Activated naive CD4-positive, alpha-beta T cell treated with anti-CD3 and anti-CD28 coated beads, Interleukin-2, amount 10 ng/mL, durations not matched to agents 7 days and 5 days (primary cell): ENCODE measurements around the gene COL28A1.

Source experiments
- CTCF ChIA-PET: fragments of 350-600 bp; sonication (Branson Sonifier 250); formaldehyde crosslinking; loops from one replicate; lab custom pipeline; 2021; ENCODE audit warnings: antibody characterized with exemption; lab: Charles Lee
- DNase-seq: peaks from one replicate; pipeline ENCODE4 v3.0.0-alpha.2; 2020
- H3K27ac Mint-ChIP-seq: one replicate; pipeline ENCODE4 v1.8.0; 2021; ENCODE audit warnings: mild to moderate bottlenecking, moderate library complexity, mixed read lengths
- H3K27me3 Mint-ChIP-seq: one replicate; pipeline ENCODE4 v1.8.0; 2021; ENCODE audit warnings: mild to moderate bottlenecking, mixed read lengths
- H3K36me3 Mint-ChIP-seq: one replicate; pipeline ENCODE4 v1.8.0; 2021; ENCODE audit warnings: mixed read lengths
- H3K4me1 Mint-ChIP-seq: one replicate; pipeline ENCODE4 v1.8.0; 2021; ENCODE audit warnings: mixed read lengths
- H3K4me3 Mint-ChIP-seq: one replicate; pipeline ENCODE4 v1.8.0; 2021; ENCODE audit warnings: mild to moderate bottlenecking, moderate library complexity, mixed read lengths
- H3K9me3 Mint-ChIP-seq: one replicate; pipeline ENCODE4 v1.8.0; 2021; ENCODE audit warnings: mixed read lengths

Gene COL28A1

GRCh38 chr7:7375538-7375937 lies 160.1 kb downstream of the COL28A1 start:
- H3K4me3 Mint-ChIP-seq = no peak overlapping the region
- no peaks in the 10 kb centered on the region for H3K9me3 Mint-ChIP-seq
- H3K27me3 Mint-ChIP-seq = peaks cover 3% of the 10 kb centered on the region
- H3K36me3 Mint-ChIP-seq = no peaks in the 10 kb centered on the region
- CTCF ChIA-PET = no interaction called here
- no peak for DNase-seq
- H3K27ac Mint-ChIP-seq = no peak overlapping the region
- H3K4me1 Mint-ChIP-seq = no peaks in the 10 kb centered on the region

GRCh38 chr7:7370076-7370475 lies 165.6 kb downstream of the COL28A1 start:
- H3K27ac Mint-ChIP-seq = no peak overlapping the region

GRCh38 chr7:7369134-7369533 lies 166.5 kb downstream of the COL28A1 start:
- no peak overlapping the region for H3K27ac Mint-ChIP-seq
- CTCF ChIA-PET = no interaction called here

More at GRCh38 chr7:7370076-7370475, 165.6 kb downstream of the COL28A1 start:
- DNase-seq = no peak
- CTCF ChIA-PET = interaction anchor here (0.6 kb wide), 1 partner anchor 279 kb away, joined by 4 read pairs; no protein-coding TSS in a partner anchor
- H3K4me1 Mint-ChIP-seq = no peaks in the 10 kb centered on the region
- H3K9me3 Mint-ChIP-seq = no peaks in the 10 kb centered on the region
- H3K36me3 Mint-ChIP-seq = no peaks in the 10 kb centered on the region
- no peak overlapping the region for H3K4me3 Mint-ChIP-seq
- H3K27me3 Mint-ChIP-seq = no peaks in the 10 kb centered on the region

GRCh38 chr7:7354674-7355073 lies 181.0 kb downstream of the COL28A1 start:
- Mint-ChIP-seq H3K4me1 (no peaks in the 10 kb centered on the region), H3K27ac (no peak overlapping the region), H3K9me3 (no peaks in the 10 kb centered on the region), H3K4me3 (no peak overlapping the region), H3K27me3 (no peaks in the 10 kb centered on the region), H3K36me3 (no peaks in the 10 kb centered on the region)
- no peak for DNase-seq
- CTCF ChIA-PET = no interaction called here

More at GRCh38 chr7:7369134-7369533, 166.5 kb downstream of the COL28A1 start:
- Mint-ChIP-seq H3K27me3 (no peaks in the 10 kb centered on the region), H3K4me3 (no peak overlapping the region), H3K36me3 (no peaks in the 10 kb centered on the region), H3K9me3 (no peaks in the 10 kb centered on the region), H3K4me1 (no peaks in the 10 kb centered on the region)
- no peak for DNase-seq

- H3K9me3 Mint-ChIP-seq = no peaks in the 10 kb centered on the region
- no peak overlapping the region for H3K4me3 Mint-ChIP-seq
- CTCF ChIA-PET = interaction anchor here (1.2 kb wide), 1 partner anchor 250 kb away, joined by 4 read pairs; no protein-coding TSS in a partner anchor
- no peak overlapping the region for H3K27ac Mint-ChIP-seq
- DNase-seq = no peak
- H3K4me1 Mint-ChIP-seq = no peaks in the 10 kb centered on the region
- H3K27me3 Mint-ChIP-seq = peaks cover 3% of the 10 kb centered on the region
- no peaks in the 10 kb centered on the region for H3K36me3 Mint-ChIP-seq
These were observed 182.8 kb downstream of the COL28A1 start for GRCh38 chr7:7352845-7353244.

GRCh38 chr7:7351832-7352231 lies 183.8 kb downstream of the COL28A1 start:
- Mint-ChIP-seq H3K36me3 (no peaks in the 10 kb centered on the region), H3K4me3 (no peak overlapping the region), H3K9me3 (no peaks in the 10 kb centered on the region), H3K27me3 (peaks cover 3% of the 10 kb centered on the region), H3K4me1 (no peaks in the 10 kb centered on the region), H3K27ac (no peak overlapping the region)
- no peak for DNase-seq
- CTCF ChIA-PET = no interaction called here

- Mint-ChIP-seq H3K4me3 (no peak overlapping the region), H3K27me3 (peaks cover 3% of the 10 kb centered on the region), H3K4me1 (no peaks in the 10 kb centered on the region), H3K36me3 (no peaks in the 10 kb centered on the region), H3K27ac (no peak overlapping the region), H3K9me3 (no peaks in the 10 kb centered on the region)
- no peak for DNase-seq
- CTCF ChIA-PET = no interaction called here
These were observed 184.5 kb downstream of the COL28A1 start for GRCh38 chr7:7351156-7351555.

GRCh38 chr7:7349156-7349555 lies 186.5 kb downstream of the COL28A1 start:
- Mint-ChIP-seq H3K36me3 (no peaks in the 10 kb centered on the region), H3K27me3 (peaks cover 3% of the 10 kb centered on the region), H3K4me1 (no peaks in the 10 kb centered on the region), H3K27ac (no peak overlapping the region), H3K4me3 (no peak overlapping the region), H3K9me3 (no peaks in the 10 kb centered on the region)
- DNase-seq = no peak
- CTCF ChIA-PET = no interaction called here

- Mint-ChIP-seq H3K36me3 (no peaks in the 10 kb centered on the region), H3K27me3 (peaks cover 3% of the 10 kb centered on the region), H3K27ac (no peak overlapping the region), H3K4me3 (no peak overlapping the region), H3K4me1 (no peaks in the 10 kb centered on the region), H3K9me3 (no peaks in the 10 kb centered on the region)
- no peak for DNase-seq
- CTCF ChIA-PET = no interaction called here
These were observed 188.6 kb downstream of the COL28A1 start for GRCh38 chr7:7347045-7347444.

GRCh38 chr7:7344583-7344982 lies 191.1 kb downstream of the COL28A1 start:
- DNase-seq = no peak
- CTCF ChIA-PET = no interaction called here
- no peaks in the 10 kb centered on the region for H3K4me1 Mint-ChIP-seq
- H3K27me3 Mint-ChIP-seq = peaks cover 8% of the 10 kb centered on the region
- no peaks in the 10 kb centered on the region for H3K9me3 Mint-ChIP-seq
- no peak overlapping the region for H3K27ac Mint-ChIP-seq
- no peaks in the 10 kb centered on the region for H3K36me3 Mint-ChIP-seq
- H3K4me3 Mint-ChIP-seq = no peak overlapping the region

GRCh38 chr7:7335909-7336308 lies 199.8 kb downstream of the COL28A1 start:
- H3K4me3 Mint-ChIP-seq = no peak overlapping the region
- H3K27ac Mint-ChIP-seq = no peak overlapping the region
- CTCF ChIA-PET = no interaction called here
- H3K36me3 Mint-ChIP-seq = no peaks in the 10 kb centered on the region
- peaks cover 6% of the 10 kb centered on the region for H3K27me3 Mint-ChIP-seq
- no peaks in the 10 kb centered on the region for H3K9me3 Mint-ChIP-seq
- no peaks in the 10 kb centered on the region for H3K4me1 Mint-ChIP-seq
- no peak for DNase-seq

GRCh38 chr7:7335215-7335614 lies 200.5 kb downstream of the COL28A1 start:
- H3K36me3 Mint-ChIP-seq = no peaks in the 10 kb centered on the region
- H3K27ac Mint-ChIP-seq = no peak overlapping the region
- no peaks in the 10 kb centered on the region for H3K9me3 Mint-ChIP-seq
- H3K27me3 Mint-ChIP-seq = peaks cover 3% of the 10 kb centered on the region
- no peak for DNase-seq
- H3K4me1 Mint-ChIP-seq = no peaks in the 10 kb centered on the region
- no peak overlapping the region for H3K4me3 Mint-ChIP-seq
- CTCF ChIA-PET = no interaction called here

GRCh38 chr7:7333610-7334009 lies 202.1 kb downstream of the COL28A1 start:
- H3K9me3 Mint-ChIP-seq = no peaks in the 10 kb centered on the region
- peaks cover 3% of the 10 kb centered on the region for H3K27me3 Mint-ChIP-seq

GRCh38 chr7:7331523-7331922 lies 204.2 kb downstream of the COL28A1 start:
- H3K27ac Mint-ChIP-seq = no peak overlapping the region
- H3K4me1 Mint-ChIP-seq = no peaks in the 10 kb centered on the region
- H3K36me3 Mint-ChIP-seq = no peaks in the 10 kb centered on the region
- H3K27me3 Mint-ChIP-seq = peaks cover 3% of the 10 kb centered on the region
- no peaks in the 10 kb centered on the region for H3K9me3 Mint-ChIP-seq
- CTCF ChIA-PET = no interaction called here
- DNase-seq = no peak
- H3K4me3 Mint-ChIP-seq = no peak overlapping the region

More at GRCh38 chr7:7333610-7334009, 202.1 kb downstream of the COL28A1 start:
- Mint-ChIP-seq H3K4me3 (no peak overlapping the region), H3K36me3 (no peaks in the 10 kb centered on the region), H3K4me1 (no peaks in the 10 kb centered on the region), H3K27ac (no peak overlapping the region)
- CTCF ChIA-PET = no interaction called here
- no peak for DNase-seq

GRCh38 chr7:7330997-7331396 lies 204.7 kb downstream of the COL28A1 start:
- no peak for DNase-seq
- CTCF ChIA-PET = no interaction called here
- Mint-ChIP-seq H3K4me3 (no peak overlapping the region), H3K36me3 (no peaks in the 10 kb centered on the region), H3K9me3 (no peaks in the 10 kb centered on the region), H3K27ac (no peak overlapping the region), H3K4me1 (no peaks in the 10 kb centered on the region), H3K27me3 (peaks cover 3% of the 10 kb centered on the region)

GRCh38 chr7:7329326-7329725 lies 206.3 kb downstream of the COL28A1 start:
- no peaks in the 10 kb centered on the region for H3K9me3 Mint-ChIP-seq
- no peak overlapping the region for H3K27ac Mint-ChIP-seq
- no peak for DNase-seq
- no peaks in the 10 kb centered on the region for H3K36me3 Mint-ChIP-seq
- no peak overlapping the region for H3K4me3 Mint-ChIP-seq
- H3K4me1 Mint-ChIP-seq = no peaks in the 10 kb centered on the region
- CTCF ChIA-PET = no interaction called here
- H3K27me3 Mint-ChIP-seq = no peaks in the 10 kb centered on the region
